WI38 (cell line): ENCODE measurements around the gene LRRC32.

Experiments used
- H3K4me3 ChIP-seq: 2 replicates; pipeline ENCODE4 v1.5.1; 2011; ENCODE audit warnings: low read depth, mild to moderate bottlenecking, control low read depth, low read length
- TF ChIP-seq, protein P1 (sequence below): IDR thresholded peaks from 2 replicates; pipeline ENCODE4 v1.5.1; 2012; ENCODE audit warnings: low read depth, mild to moderate bottlenecking, control low read depth, low read length

The LRRC32 gene

DNA sequence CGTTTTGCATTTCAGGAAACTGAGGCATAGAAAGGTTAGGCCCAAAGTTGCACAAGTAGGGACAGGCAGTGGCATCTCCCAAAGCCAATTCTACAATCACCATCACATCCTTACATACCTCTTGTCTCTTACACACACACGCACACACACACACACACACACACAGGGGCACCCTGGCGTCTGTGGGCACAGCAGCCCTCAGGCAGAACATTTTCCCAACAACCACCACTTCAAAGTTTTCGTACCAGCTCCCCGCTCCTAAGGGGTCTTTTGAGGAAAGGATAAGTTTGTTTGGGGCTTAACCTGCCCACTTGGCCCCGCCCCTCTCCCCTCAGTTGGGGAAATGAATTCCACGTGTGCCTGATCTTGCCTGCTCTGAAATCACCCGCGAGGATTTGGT, 14.7 kb upstream of the LRRC32 start:
- TF ChIP-seq, protein P1, sequence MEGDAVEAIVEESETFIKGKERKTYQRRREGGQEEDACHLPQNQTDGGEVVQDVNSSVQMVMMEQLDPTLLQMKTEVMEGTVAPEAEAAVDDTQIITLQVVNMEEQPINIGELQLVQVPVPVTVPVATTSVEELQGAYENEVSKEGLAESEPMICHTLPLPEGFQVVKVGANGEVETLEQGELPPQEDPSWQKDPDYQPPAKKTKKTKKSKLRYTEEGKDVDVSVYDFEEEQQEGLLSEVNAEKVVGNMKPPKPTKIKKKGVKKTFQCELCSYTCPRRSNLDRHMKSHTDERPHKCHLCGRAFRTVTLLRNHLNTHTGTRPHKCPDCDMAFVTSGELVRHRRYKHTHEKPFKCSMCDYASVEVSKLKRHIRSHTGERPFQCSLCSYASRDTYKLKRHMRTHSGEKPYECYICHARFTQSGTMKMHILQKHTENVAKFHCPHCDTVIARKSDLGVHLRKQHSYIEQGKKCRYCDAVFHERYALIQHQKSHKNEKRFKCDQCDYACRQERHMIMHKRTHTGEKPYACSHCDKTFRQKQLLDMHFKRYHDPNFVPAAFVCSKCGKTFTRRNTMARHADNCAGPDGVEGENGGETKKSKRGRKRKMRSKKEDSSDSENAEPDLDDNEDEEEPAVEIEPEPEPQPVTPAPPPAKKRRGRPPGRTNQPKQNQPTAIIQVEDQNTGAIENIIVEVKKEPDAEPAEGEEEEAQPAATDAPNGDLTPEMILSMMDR: no peak
- no peak overlapping the region for H3K4me3 ChIP-seq

DNA sequence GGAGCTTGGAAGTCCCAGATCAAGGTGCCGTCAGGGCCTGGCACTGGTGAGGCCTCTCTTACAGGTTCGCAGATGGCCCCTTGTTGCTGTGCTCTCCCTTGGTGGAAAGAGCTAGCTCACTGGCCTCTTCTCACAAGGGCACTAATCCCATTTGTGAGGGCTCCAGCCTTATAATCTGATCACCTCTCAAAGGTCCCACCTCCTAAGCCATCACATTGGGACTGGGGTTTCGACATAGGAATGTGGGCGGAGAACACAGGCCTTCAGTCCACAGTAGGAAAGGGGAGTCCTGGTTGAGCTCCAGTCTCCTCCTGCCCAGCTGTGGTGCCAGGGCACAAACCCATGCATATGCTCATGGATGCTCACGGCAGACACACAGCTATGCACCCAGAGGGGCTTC, 14.0 kb upstream of the LRRC32 start:
- TF ChIP-seq, protein P1: no peak

DNA sequence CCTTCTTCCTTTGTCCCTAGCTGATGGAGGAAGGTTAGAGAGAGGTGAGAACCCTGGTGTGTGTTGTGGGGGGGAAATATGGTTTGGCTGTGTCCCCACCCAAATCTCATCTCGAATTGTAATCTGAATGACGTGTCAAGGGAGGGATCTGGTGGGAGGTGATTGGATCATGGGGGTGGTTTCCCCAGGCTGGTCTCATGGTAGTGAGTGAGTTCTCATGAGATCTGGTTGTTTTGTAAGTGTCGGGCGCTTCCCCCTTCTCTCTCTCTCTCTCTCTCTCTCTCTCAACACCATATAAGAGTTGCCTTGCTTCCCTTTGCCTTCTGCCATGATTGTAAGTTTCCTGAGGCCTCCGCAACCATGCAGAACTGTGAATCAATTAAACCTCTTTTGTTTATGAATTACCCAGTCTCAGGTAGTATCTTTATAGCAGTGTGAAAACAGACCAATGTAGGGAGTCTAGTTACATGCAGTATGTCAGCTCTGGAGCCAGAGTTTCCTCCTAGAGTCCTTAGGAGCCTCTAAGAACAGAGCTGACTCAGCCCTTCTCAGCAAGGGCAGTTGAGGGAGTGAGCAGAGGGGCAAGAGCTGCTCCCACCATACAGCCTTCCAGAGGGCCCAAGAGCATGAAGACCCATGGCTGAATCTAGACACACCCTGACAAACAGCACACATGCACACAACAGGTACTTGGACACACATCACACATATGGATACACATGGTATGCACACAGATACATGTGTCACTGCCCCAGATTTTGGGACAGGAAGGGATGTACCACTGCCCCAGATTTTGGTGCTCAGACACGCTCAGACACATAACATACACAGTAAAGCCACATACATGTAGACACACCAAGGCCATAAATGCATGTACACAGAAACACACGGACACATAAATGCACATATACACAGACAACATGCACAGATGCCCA, 12.9 kb upstream of the LRRC32 start:
- H3K4me3 ChIP-seq: no peak overlapping the region
- TF ChIP-seq, protein P1: no peak

More for the DNA sequence above, 14.0 kb upstream of the LRRC32 start:
- no peak overlapping the region for H3K4me3 ChIP-seq

DNA sequence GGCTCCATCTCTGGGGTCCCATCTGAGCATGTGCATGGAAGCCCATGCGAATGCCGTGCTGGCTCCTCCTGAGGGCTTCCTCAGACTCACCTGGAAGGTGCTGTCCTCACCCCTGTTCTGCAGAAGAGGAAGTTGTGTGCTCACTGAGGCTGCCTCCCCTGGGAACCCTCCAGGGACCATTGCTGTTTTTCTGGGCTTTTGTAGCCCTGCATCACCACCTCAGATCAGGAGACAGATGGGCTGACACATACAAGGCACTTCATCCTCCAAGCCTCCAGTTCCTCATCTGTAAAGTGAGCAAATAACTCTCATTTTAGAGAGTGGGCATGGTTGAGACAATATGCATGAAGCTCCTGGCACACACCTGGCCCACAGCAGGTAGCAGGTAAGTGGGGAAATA, 12.1 kb upstream of the LRRC32 start:
- H3K4me3 ChIP-seq: no peak overlapping the region
- TF ChIP-seq, protein P1: no peak

DNA sequence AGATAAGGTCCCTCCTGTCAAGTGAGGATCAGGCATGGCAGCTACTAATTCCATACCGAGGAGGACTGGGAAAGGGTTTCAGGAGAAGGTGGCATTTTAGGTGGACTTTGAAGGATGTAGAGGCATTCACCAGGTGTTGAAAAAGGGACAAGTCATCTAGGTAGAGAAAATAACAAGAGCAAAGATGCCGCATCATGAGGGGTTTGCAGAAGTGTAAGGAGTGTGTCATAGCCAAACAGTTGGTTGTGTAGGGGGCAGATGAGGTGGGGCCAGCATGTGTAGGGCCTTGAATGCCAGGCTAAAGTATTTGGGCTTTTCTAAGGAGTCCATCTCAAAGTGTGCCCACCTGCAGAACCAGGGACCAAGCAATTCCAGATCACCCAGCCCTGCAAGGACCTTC, 11.6 kb upstream of the LRRC32 start:
- no peak overlapping the region for H3K4me3 ChIP-seq
- TF ChIP-seq, protein P1: no peak

DNA sequence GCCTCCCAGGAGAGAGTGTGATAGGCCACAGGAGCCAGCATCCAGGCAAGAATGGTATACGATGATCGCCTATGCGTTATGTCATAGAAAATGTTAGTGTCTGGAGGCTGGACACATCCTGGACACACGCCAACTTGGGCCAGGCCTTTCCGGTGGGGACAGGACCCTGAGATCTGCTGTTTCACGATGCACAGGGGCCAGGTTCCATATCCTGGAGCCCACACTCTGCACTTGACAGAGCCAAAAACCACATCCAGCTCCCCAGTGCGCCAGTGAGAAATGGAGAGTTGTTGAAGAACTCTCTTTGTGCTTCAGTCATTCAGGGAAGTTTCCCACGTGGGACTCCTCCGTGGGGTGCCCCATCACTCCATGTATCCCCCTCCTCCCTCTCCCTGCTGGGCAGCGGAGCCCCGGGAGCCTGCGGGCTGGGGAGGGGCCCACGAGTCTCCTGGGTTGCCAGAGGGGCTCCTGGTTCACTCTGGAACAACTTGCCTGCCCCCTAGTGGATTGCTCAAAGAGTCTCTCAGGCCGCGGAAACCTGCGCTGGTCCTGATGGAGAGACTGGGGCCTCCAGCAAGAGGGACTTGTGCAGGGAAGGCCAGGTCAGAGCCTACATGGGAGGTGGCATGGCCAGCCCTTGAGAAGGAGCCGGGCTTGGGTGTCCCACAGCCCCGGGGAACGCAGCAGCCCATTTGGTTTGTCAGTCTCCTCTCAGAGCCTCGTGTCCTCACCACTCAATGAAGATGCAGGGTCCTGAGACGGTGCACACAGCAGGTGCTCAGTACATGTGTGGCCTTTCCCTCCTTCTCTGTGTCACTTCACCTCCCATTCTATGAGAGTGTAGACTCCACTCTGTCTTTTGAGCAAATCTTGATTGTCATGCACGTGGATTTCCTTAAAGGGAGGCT, 10.2 kb upstream of the LRRC32 start:
- TF ChIP-seq, protein P1: peak; percentile 79
- H3K4me3 ChIP-seq: no peak overlapping the region

DNA sequence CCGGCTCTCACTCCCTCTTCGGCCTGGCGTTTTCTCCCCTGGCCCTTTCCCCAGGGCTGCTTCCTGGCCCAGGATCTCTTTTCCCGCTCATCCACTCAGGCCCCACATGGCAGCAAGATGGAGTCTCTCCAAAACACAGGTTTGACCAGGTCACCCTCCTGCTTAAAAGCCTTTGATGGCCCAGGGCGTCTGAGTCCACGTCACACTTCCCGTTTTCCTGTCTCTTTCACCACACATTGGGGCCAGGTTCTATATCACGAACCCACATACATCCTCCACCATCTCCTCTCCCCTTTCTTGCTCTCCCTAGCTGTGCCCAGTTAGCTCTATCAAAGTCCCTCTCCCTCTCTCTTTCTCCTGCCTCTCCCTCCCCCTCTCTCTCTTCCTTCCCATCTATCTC, 7.8 kb upstream of the LRRC32 start:
- H3K4me3 ChIP-seq: no peak overlapping the region
- TF ChIP-seq, protein P1: no peak
